Heart right ventricle (tissue), 16 donors: Measurements from ENCODE around the gene NEDD8. TPM values are rescaled to one million over a fixed set of nuclear protein-coding genes. Genes with fewer than 3 reads are reported as not detected.

ENCODE experiments used
- ATAC-seq, 8 donors: fragments of 200-7000 bp; cut with Tn5 transposase; one replicate each; pipeline ENCODE4 v1.9.1; 2020; ENCODE audit warnings: mild to moderate bottlenecking in 8 of 8, moderate library complexity in 8 of 8, moderate number of reproducible peaks in 1 of 8
- DNase-seq, 2 donors: peaks; one replicate each; pipeline ENCODE4 v3.0.0-alpha.2; 2020
- H3K27ac ChIP-seq, 10 donors: fragments of 200-600 bp; sonication (generic) in 2 of 10; one replicate each; pipeline versions ENCODE4 v1.5.0 to v1.8.0; 2020 to 2022; ENCODE audit warnings: mild to moderate bottlenecking in 3 of 10
- H3K27me3 ChIP-seq, 7 donors: fragments of 200-600 bp; one replicate each; pipeline ENCODE4 v1.8.0; 2021 to 2022; ENCODE audit warnings: mild to moderate bottlenecking in 2 of 7
- H3K36me3 ChIP-seq, 9 donors: fragments of 200-600 bp; sonication (generic) in 1 of 9; one replicate each; pipeline versions ENCODE4 v1.5.0 to v1.8.0; 2020 to 2022; ENCODE audit warnings: mild to moderate bottlenecking in 2 of 9
- H3K4me1 ChIP-seq, 9 donors: fragments of 200-600 bp; sonication (generic) in 1 of 9; one replicate each; pipeline versions ENCODE4 v1.5.0 to v1.8.0; 2020 to 2022; ENCODE audit warnings: mild to moderate bottlenecking in 4 of 9
- H3K4me3 ChIP-seq, 10 donors: fragments of 200-600 bp; sonication (generic) in 2 of 10; one replicate each; pipeline versions ENCODE4 v1.5.0 to v1.8.0; 2020 to 2022; ENCODE audit warnings: mild to moderate bottlenecking in 7 of 10, moderate library complexity in 2 of 10
- H3K9me3 ChIP-seq, 11 donors: fragments of 200-600 bp in 10 of 11; sonication (generic) in 2 of 11; one replicate each; pipeline versions ENCODE4 v1.5.0 to v1.8.0; 2013 to 2022; ENCODE audit warnings: mild to moderate bottlenecking in 2 of 11, control low read depth in 1 of 11, moderate library complexity in 1 of 11
- CTCF ChIP-seq, 9 donors: fragments of 200-600 bp; sonication (generic) in 2 of 9; IDR thresholded peaks; one replicate each; pipeline versions ENCODE4 v1.5.0 to v1.8.0; 2021 to 2022; ENCODE audit warnings: antibody characterized with exemption in 9 of 9, mild to moderate bottlenecking in 5 of 9, moderate library complexity in 1 of 9
- WGBS, 2 donors: extraction: QIAGEN DNeasy Blood & Tissue Kit; methylation state at CpG; one replicate each; pipeline ENCODE4 v1.1.7; 2013; ENCODE audit warnings: inconsistent platforms in 1 of 2; 5-methylcytosine and 5-hydroxymethylcytosine counted together
- intact Hi-C, 10 donors: fragments of 100-400 bp; cut with DNase I; formaldehyde crosslinking; loops; one replicate each; pipeline versions ENCODE4 v1.11.1 to v1.14.2; 2022
- polyA plus RNA-seq, 2 donors: library from polyadenylated mRNA; stranded (reverse); fragments of 200-250 nt; gene quantifications; one replicate each; pipeline ENCODE4 v1.2.3, GENCODE V29; 2013
- total RNA-seq, 10 donors: library from RNA; stranded (reverse); fragmentation: NEBNext Ultra II Directional in 3 of 10; extraction: Animal tissue kit (Norgen Biotek cat#: 25700) in 3 of 10; gene quantifications; one replicate each; pipeline versions ENCODE4 v1.2.1 to v1.2.4, GENCODE V29; 2021 to 2023
- donor health status: Arrhythmogenic right ventricular cardiomyopathy.
- donor health status: ischemic (EF 13 %, LVEDD 7.1; RV severe dilation, severe dysfunction).
- donor health status: healthy with polysubstance abuse.
- donor health status: DM: no; HTN: yes; CAD: no.
- donor health status: DM: no; HTN: no; CAD: no.
- donor health status: ischemic (EF 25% LVEDD 6.9; RV normal size, moderate dysfunction).
- donor health status: ischemic (EF 25% LVEDD 5.7; RV mildly dilated, moderate dysfunction).
- donor health status: healthy.
- donor health status: DM: yes; HTN: yes; CAD: no.
- donor health status: Ischemic cardiomyopathy.
- donor health status: ischemic (EF 35%, LVEDD 5.7; RV mildly dilated, moderate dysfunction).
- donor health status: nonischemic (EF 11% LVEDD 7.7; RV severe dilation, severe dysfunction).
- donor health status: DM: yes; HTN: yes; CAD: no.
- donor health status: PGD.
- donor health status: ischemic (EF 29% LVEDD 5.4; RV normal size, mild dysfunction).
- donor health status: nonischemic (EF 23%, LVEDD 6.1; RV moderate dilation, normal function).

NEDD8 gene
- total and polyA plus RNA-seq, 12 donors = 154 to 325 (median 199) TPM

- TF ChIP-seq CTCF (IDR thresholded peaks at IDR 0.05) = no peak
- ATAC-seq (no peak), DNase-seq (no peak)
- WGBS, 2 donors = 85% methylated on average over 4 of the region's 4 CpGs
- no peak overlapping the region for H3K4me3 ChIP-seq
- no peak overlapping the region for H3K27ac ChIP-seq
- intact Hi-C loops = no loop called here
- no peaks in the 10 kb centered on the region for H3K9me3 ChIP-seq
- H3K4me1 ChIP-seq = no peaks in the 10 kb centered on the region
- H3K27me3 ChIP-seq = no peaks in the 10 kb centered on the region
- H3K36me3 ChIP-seq = peaks cover 0 to 9% (median 0%) of the 10 kb centered on the region in 9 donors
Measured at GRCh38 chr14:24260780-24261157, 28.6 kb upstream of the NEDD8 start.

GRCh38 chr14:24260026-24260779, 28.0 kb upstream of the NEDD8 start:
- no peak for TF ChIP-seq CTCF (IDR thresholded peaks at IDR 0.05)
- ATAC-seq = no peak
- Histone ChIP-seq H3K4me3 (no peak overlapping the region), H3K9me3 (no peaks in the 10 kb centered on the region), H3K36me3 (peaks cover 0 to 4% (median 0%) of the 10 kb centered on the region in 9 donors), H3K4me1 (no peaks in the 10 kb centered on the region), H3K27ac (no peak overlapping the region), H3K27me3 (no peaks in the 10 kb centered on the region)
- no peak for DNase-seq
- 88% methylated on average over 16 of the region's 16 CpGs for WGBS, 2 donors
- intact Hi-C loops = no loop called here

GRCh38 chr14:24259282-24260025, 27.3 kb upstream of the NEDD8 start:
- Histone ChIP-seq H3K9me3 (no peaks in the 10 kb centered on the region), H3K36me3 (peaks cover 0 to 7% (median 0%) of the 10 kb centered on the region in 9 donors), H3K4me1 (no peaks in the 10 kb centered on the region), H3K4me3 (no peak overlapping the region), H3K27me3 (no peaks in the 10 kb centered on the region), H3K27ac (no peak overlapping the region)
- intact Hi-C loops = no loop called here
- 75 to 78% methylated on average over 15 to 16 of the region's 16 CpGs for WGBS, 2 donors
- no peak for DNase-seq
- ATAC-seq = peak in 2 of 8 donors; percentile 17 to 22
- no peak for TF ChIP-seq CTCF (IDR thresholded peaks at IDR 0.05)

- H3K36me3 ChIP-seq = peaks cover 0 to 10% (median 0%) of the 10 kb centered on the region in 9 donors
- H3K4me3 ChIP-seq = no peak overlapping the region
- no peaks in the 10 kb centered on the region for H3K9me3 ChIP-seq
- DNase-seq (no peak), ATAC-seq (no peak)
- TF ChIP-seq CTCF (IDR thresholded peaks at IDR 0.05) = no peak
- intact Hi-C loops = no loop called here
- H3K27me3 ChIP-seq = no peaks in the 10 kb centered on the region
- H3K4me1 ChIP-seq = no peaks in the 10 kb centered on the region
- WGBS, 2 donors = 94 to 95% methylated on average over 18 of the region's 18 CpGs
- H3K27ac ChIP-seq = no peak overlapping the region
Measured at GRCh38 chr14:24258548-24259265, 26.5 kb upstream of the NEDD8 start.
